ENCODE results near the gene COPG2. TPM values are rescaled to one million over a fixed set of nuclear protein-coding genes. Genes with fewer than 3 reads are reported as not detected.

Gene COPG2
- total and polyA plus RNA-seq, 2 of the 4 experiments (the other 2 are of a cell fraction), result 18.1 to 50.0 TPM

- no peak overlapping the region for H2BK15ac ChIP-seq (ENCODE audit: low read depth, low read length)
- dilution Hi-C loops (cut with HindIII; ENCODE audit: low sequenced_read_pairs, unreplicated experiment), result no loop called here
- H4K8ac ChIP-seq (ENCODE audit: low read depth in 2 of 2, low read length in 2 of 2), result no peak overlapping the region
- no peak overlapping the region for H3K4me3 ChIP-seq (ENCODE audit: insufficient read depth, low read depth, low read length)
- no peak for DNase-seq
- H4K20me1 ChIP-seq (ENCODE audit: insufficient read depth, low read length), result no peaks in the 10 kb centered on the region
- 0 out of 2 replicates have a peak, but pooled peaks cover 2% of the 10 kb centered on the region for H3K9me1 ChIP-seq (ENCODE audit: insufficient read depth, low read length)
- no peak overlapping the region for H3K18ac ChIP-seq (ENCODE audit: low read depth, low read length)
- ChIA-PET POLR2A (ENCODE audit: unreplicated experiment) (no interaction called here), CTCF (interaction anchor here (1.0 kb wide), 1 partner anchor 448 kb away, joined by 3 read pairs; no protein-coding TSS in a partner anchor)
- peaks cover 9% of the 10 kb centered on the region; the same call in 1 of the 2 replicates for H3K27me3 ChIP-seq (ENCODE audit: control insufficient read depth, insufficient read depth, low read length)
- TF ChIP-seq ELK1 (IDR thresholded peaks at IDR 0.05; ENCODE audit: borderline replicate concordance, low read depth, low read length) (no peak), USF2 (IDR thresholded peaks at IDR 0.05; ENCODE audit: low read depth, low read length) (no peak), MXI1 (IDR thresholded peaks at IDR 0.05; ENCODE audit: borderline replicate concordance, low read depth, low read length) (no peak), MAFK (IDR thresholded peaks at IDR 0.05; ENCODE audit: low read depth, low read length) (no peak), BHLHE40 (IDR thresholded peaks at IDR 0.05; ENCODE audit: low read depth, low read length) (no peak), NFE2L2 (IDR thresholded peaks at IDR 0.05; ENCODE audit: low read depth, low read length) (no peak)
- H3K23ac ChIP-seq (ENCODE audit: low read depth, low read length), result no peak overlapping the region
- H2BK20ac ChIP-seq (ENCODE audit: low read depth, low read length), result no peak overlapping the region
- no peak overlapping the region for H3K4me2 ChIP-seq (ENCODE audit: low read depth, low read length)
- ATAC-seq (ENCODE audit: low read depth), result no peak
- intact Hi-C loops (cut with micrococcal nuclease), result loop anchor here (10.0 kb wide), 1 partner anchor 445 kb away; no protein-coding TSS in a partner anchor
- H2BK120ac ChIP-seq (ENCODE audit: low read depth, low read length), result no peak overlapping the region
- peaks cover 4% of the 10 kb centered on the region; the same call in 1 of the 2 replicates for H3K9me3 ChIP-seq (ENCODE audit: control insufficient read depth, insufficient read depth, low read length)
- no peak overlapping the region for H4K91ac ChIP-seq (ENCODE audit: insufficient read depth, low read depth, low read length)
- no peak overlapping the region for H2AK5ac ChIP-seq (ENCODE audit: low read depth, low read length)
- H3K79me1 ChIP-seq (ENCODE audit: low read depth in 1 of 2, low read length in 2 of 2), result no peaks in the 10 kb centered on the region
- H3K36me3 ChIP-seq (ENCODE audit: control insufficient read depth, insufficient read depth, low read length), result no peaks in the 10 kb centered on the region
- H2AK9ac ChIP-seq (replicated peaks; ENCODE audit: low read depth, low read length, poor library complexity), result no peak overlapping the region
- H4K5ac ChIP-seq (ENCODE audit: low read depth, low read length), result no peak overlapping the region
- BruUV-seq (replicated peaks), result no TSS peak
- in situ Hi-C loops (cut with MboI; ENCODE audit: low sequenced_read_pairs), result no loop called here
- no peak overlapping the region for H3K14ac ChIP-seq (replicated peaks; ENCODE audit: low read depth, low read length)
- H2AFZ ChIP-seq (replicated peaks; ENCODE audit: low read length, poor library complexity), result no peak overlapping the region
- H3K9ac ChIP-seq (ENCODE audit: low read depth, low read length), result no peak overlapping the region
- H3K27ac ChIP-seq (ENCODE audit: insufficient read depth, low read length), result no peak overlapping the region
- no CpG with 5 or more reads among the region's 1 CpG for WGBS, 2 experiments (ENCODE audit: extremely low coverage in 2 of 2, insufficient read length in 1 of 2)
- H3K56ac ChIP-seq (ENCODE audit: extremely low read depth, insufficient read depth, low read length), result no peak overlapping the region
- H2BK5ac ChIP-seq (ENCODE audit: low read depth, low read length, poor library complexity, severe bottlenecking), result no peak overlapping the region
- no peak overlapping the region for H3K4ac ChIP-seq (ENCODE audit: low read depth, low read length)
- no peaks in the 10 kb centered on the region for H3K4me1 ChIP-seq (ENCODE audit: control insufficient read depth, insufficient read depth, low read length)
These were observed 21.1 kb upstream of the COPG2 start for GRCh38 chr7:130689683-130690082.
